ENCODE measurements around the gene KLK5.
A peak's percentile ranks its signal among the peaks of the same experiment; 100 is the strongest.

KLK5 gene

GRCh38 chr19:50912727-50913716, 39.8 kb downstream of the KLK5 start:
- in situ Hi-C loops (cut with HindIII; ENCODE audit: low pct_ligation_motif_present, low sequenced_read_pairs): no loop called here
- H3K27ac ChIP-seq: no peak overlapping the region
- no peaks in the 10 kb centered on the region for H3K36me3 ChIP-seq (replicated peaks)
- no peak for TF ChIP-seq CTCF (IDR thresholded peaks at IDR 0.05; ENCODE audit: low read depth, low read length, missing control alignments)
- no peak for DNase-seq
- no peak overlapping the region for H3K4me3 ChIP-seq (ENCODE audit: low read depth, low read length)
- H3K27me3 ChIP-seq (replicated peaks): peaks cover 22% of the 10 kb centered on the region

GRCh38 chr19:50912102-50912599, 40.7 kb downstream of the KLK5 start:
- in situ Hi-C loops (cut with HindIII; ENCODE audit: low pct_ligation_motif_present, low sequenced_read_pairs): no loop called here
- DNase-seq: no peak
- H3K27ac ChIP-seq: no peak overlapping the region
- peaks cover 22% of the 10 kb centered on the region for H3K27me3 ChIP-seq (replicated peaks)
- H3K4me3 ChIP-seq (ENCODE audit: low read depth, low read length): no peak overlapping the region
- no peak for TF ChIP-seq CTCF (IDR thresholded peaks at IDR 0.05; ENCODE audit: low read depth, low read length, missing control alignments)
- H3K36me3 ChIP-seq (replicated peaks): no peaks in the 10 kb centered on the region

GRCh38 chr19:50911206-50912101, 41.4 kb downstream of the KLK5 start, which contains the start of gene KLK4:
KLK4 (minus strand) TSS chr19:50911395; CDS start chr19:50910738, 657 bp downstream.
- H3K4me3 ChIP-seq (ENCODE audit: low read depth, low read length): no peak within 1 kb of the TSS
- in situ Hi-C loops (cut with HindIII; ENCODE audit: low pct_ligation_motif_present, low sequenced_read_pairs): no loop called here
- peaks cover 22% of the 10 kb centered on the region for H3K27me3 ChIP-seq (replicated peaks)
- no peak for TF ChIP-seq CTCF (IDR thresholded peaks at IDR 0.05; ENCODE audit: low read depth, low read length, missing control alignments)
- H3K36me3 ChIP-seq (replicated peaks): no peaks in the 10 kb centered on the region
- no peak within 1 kb of the TSS for H3K27ac ChIP-seq
- no peak for DNase-seq

GRCh38 chr19:50910722-50911121, 42.1 kb downstream of the KLK5 start:
- Histone ChIP-seq H3K4me3 (ENCODE audit: low read depth, low read length) (no peak overlapping the region), H3K27ac (no peak overlapping the region), H3K27me3 (replicated peaks) (peaks cover 22% of the 10 kb centered on the region), H3K36me3 (replicated peaks) (no peaks in the 10 kb centered on the region)
- no peak for DNase-seq
- in situ Hi-C loops (cut with HindIII; ENCODE audit: low pct_ligation_motif_present, low sequenced_read_pairs): no loop called here
- no peak for TF ChIP-seq CTCF (IDR thresholded peaks at IDR 0.05; ENCODE audit: low read depth, low read length, missing control alignments)

GRCh38 chr19:50909240-50910070, 43.4 kb downstream of the KLK5 start:
- no peak for TF ChIP-seq CTCF (IDR thresholded peaks at IDR 0.05; ENCODE audit: low read depth, low read length, missing control alignments)
- Histone ChIP-seq H3K4me3 (ENCODE audit: low read depth, low read length) (no peak overlapping the region), H3K27ac (no peak overlapping the region), H3K36me3 (replicated peaks) (no peaks in the 10 kb centered on the region), H3K27me3 (replicated peaks) (peaks cover 22% of the 10 kb centered on the region)
- in situ Hi-C loops (cut with HindIII; ENCODE audit: low pct_ligation_motif_present, low sequenced_read_pairs): no loop called here
- peak; percentile 43 for DNase-seq
